ENCODE measurements around the gene PLPP3. TPM values are rescaled to one million over a fixed set of nuclear protein-coding genes. Genes with fewer than 3 reads are reported as not detected.

Gene PLPP3
- total and polyA plus RNA-seq, 9 of the 15 experiments (the other 6 are each of a cell fraction or from before 2014, with no cell fraction given) = 0.07 to 0.54 (median 0.20) TPM

DNA sequence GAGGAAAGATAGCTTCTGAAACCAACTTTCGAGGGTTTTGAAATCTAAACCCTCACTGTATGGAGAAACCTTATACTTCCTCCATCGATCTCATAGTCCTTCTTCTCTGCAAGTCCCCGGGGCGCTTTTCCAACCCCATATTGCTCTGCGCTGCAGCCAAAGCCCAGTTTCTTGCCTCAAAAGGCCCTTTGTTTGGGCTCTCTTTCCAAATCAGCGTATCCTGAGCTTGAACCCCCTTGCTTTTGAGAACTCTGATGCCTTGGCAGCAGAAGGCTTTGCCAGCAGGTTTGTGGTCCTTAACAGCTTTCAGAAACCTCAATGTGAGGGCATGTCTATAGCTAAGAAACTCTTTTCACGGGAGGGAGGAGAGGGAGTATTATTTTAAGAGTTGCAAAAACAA is 21.6 kb downstream of the PLPP3 start:
- FAIRE-seq = no peak
- no peak overlapping the region for H3K4me2 ChIP-seq (ENCODE audit: insufficient read depth, low read length)
- no peak for DNase-seq (ENCODE audit: extremely low read depth in 1 of 4, low spot score in 3 of 4)
- POLR2A ChIA-PET = interaction anchor here (1.2 kb wide), 1 partner anchor 11 kb away, joined by 3 read pairs; no protein-coding TSS in a partner anchor
- H3K9ac ChIP-seq (ENCODE audit: insufficient read depth in 1 of 2, low read depth in 2 of 2, low read length in 2 of 2) = no peak overlapping the region
- ATAC-seq = no peak
- peaks cover 0 to 6% of the 10 kb centered on the region in 2 experiments; a peak in 1 of 5 replicates for H3K27me3 ChIP-seq (ENCODE audit: control insufficient read depth in 2 of 2, insufficient read depth in 2 of 2, low read length in 2 of 2)
- in situ Hi-C loops (cut with MboI) = no loop called here
- no peaks in the 10 kb centered on the region for H4K20me1 ChIP-seq (replicated peaks; ENCODE audit: control insufficient read depth, insufficient read depth, low read length)
- CTCF ChIA-PET (ENCODE audit: low intra/inter-chr PET ratio) = no interaction called here
- TF ChIP-seq PTBP1 (IDR thresholded peaks at IDR 0.05; ENCODE audit: low read depth, low read length) (no peak), ARID2 (IDR thresholded peaks at IDR 0.05) (no peak), MXI1 (IDR thresholded peaks at IDR 0.05; ENCODE audit: low read depth, low read length) (no peak), NFIC (IDR thresholded peaks at IDR 0.05) (no peak), MAFF (IDR thresholded peaks at IDR 0.05; ENCODE audit: low read length) (no peak), SPI1 (IDR thresholded peaks at IDR 0.05; ENCODE audit: borderline replicate concordance, low read depth, low read length) (no peak), RBM17 (IDR thresholded peaks at IDR 0.05; ENCODE audit: borderline replicate concordance, low read depth, low read length) (no peak), SRF (CRISPR knock-in tag; IDR thresholded peaks at IDR 0.05) (no peak), ZNF134 (CRISPR knock-in tag; conservative IDR thresholded peaks at IDR 0.05) (no peak), ELF1 (tag; IDR thresholded peaks at IDR 0.05) (no peak), SMC3 (conservative IDR thresholded peaks at IDR 0.05; ENCODE audit: insufficient read depth, low read depth, low read length) (no peak), ZNF239 (CRISPR knock-in tag; IDR thresholded peaks at IDR 0.05) (no peak), SMARCA4 (IDR thresholded peaks at IDR 0.05) (no peak), ILF3 (IDR thresholded peaks at IDR 0.05; ENCODE audit: borderline replicate concordance) (no peak), TAF15 (IDR thresholded peaks at IDR 0.05; ENCODE audit: low read depth, low read length) (no peak), RBM15 (IDR thresholded peaks at IDR 0.05; ENCODE audit: insufficient read depth, low read length) (no peak), MYC (IDR thresholded peaks at IDR 0.05; ENCODE audit: low read depth, low read length) (no peak), MYC (CRISPR knock-in tag; IDR thresholded peaks at IDR 0.05; ENCODE audit: borderline replicate concordance, low read depth) (no peak)
- TF ChIP-seq, protein P1, sequence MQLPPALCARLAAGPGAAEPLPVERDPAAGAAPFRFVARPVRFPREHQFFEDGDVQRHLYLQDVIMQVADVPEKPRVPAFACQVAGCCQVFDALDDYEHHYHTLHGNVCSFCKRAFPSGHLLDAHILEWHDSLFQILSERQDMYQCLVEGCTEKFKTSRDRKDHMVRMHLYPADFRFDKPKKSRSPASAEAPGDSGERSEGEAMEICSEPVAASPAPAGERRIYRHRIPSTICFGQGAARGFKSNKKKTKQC (CRISPR knock-in tag; IDR thresholded peaks at IDR 0.05) = no peak
- TF ChIP-seq, protein P2, sequence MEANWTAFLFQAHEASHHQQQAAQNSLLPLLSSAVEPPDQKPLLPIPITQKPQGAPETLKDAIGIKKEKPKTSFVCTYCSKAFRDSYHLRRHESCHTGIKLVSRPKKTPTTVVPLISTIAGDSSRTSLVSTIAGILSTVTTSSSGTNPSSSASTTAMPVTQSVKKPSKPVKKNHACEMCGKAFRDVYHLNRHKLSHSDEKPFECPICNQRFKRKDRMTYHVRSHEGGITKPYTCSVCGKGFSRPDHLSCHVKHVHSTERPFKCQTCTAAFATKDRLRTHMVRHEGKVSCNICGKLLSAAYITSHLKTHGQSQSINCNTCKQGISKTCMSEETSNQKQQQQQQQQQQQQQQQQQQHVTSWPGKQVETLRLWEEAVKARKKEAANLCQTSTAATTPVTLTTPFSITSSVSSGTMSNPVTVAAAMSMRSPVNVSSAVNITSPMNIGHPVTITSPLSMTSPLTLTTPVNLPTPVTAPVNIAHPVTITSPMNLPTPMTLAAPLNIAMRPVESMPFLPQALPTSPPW (CRISPR knock-in tag; IDR thresholded peaks at IDR 0.05) = no peak
- TF ChIP-seq, protein P3, sequence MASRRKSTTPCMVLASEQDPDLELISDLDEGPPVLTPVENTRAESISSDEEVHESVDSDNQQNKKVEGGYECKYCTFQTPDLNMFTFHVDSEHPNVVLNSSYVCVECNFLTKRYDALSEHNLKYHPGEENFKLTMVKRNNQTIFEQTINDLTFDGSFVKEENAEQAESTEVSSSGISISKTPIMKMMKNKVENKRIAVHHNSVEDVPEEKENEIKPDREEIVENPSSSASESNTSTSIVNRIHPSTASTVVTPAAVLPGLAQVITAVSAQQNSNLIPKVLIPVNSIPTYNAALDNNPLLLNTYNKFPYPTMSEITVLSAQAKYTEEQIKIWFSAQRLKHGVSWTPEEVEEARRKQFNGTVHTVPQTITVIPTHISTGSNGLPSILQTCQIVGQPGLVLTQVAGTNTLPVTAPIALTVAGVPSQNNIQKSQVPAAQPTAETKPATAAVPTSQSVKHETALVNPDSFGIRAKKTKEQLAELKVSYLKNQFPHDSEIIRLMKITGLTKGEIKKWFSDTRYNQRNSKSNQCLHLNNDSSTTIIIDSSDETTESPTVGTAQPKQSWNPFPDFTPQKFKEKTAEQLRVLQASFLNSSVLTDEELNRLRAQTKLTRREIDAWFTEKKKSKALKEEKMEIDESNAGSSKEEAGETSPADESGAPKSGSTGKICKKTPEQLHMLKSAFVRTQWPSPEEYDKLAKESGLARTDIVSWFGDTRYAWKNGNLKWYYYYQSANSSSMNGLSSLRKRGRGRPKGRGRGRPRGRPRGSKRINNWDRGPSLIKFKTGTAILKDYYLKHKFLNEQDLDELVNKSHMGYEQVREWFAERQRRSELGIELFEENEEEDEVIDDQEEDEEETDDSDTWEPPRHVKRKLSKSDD (conservative IDR thresholded peaks at IDR 0.05; ENCODE audit: low read length) = no peak
- H3K4me1 ChIP-seq (replicated peaks in 1 of 2; ENCODE audit: control insufficient read depth in 2 of 2, insufficient read depth in 2 of 2, low read length in 2 of 2) = no peaks in the 10 kb centered on the region
- H2AFZ ChIP-seq (ENCODE audit: low read depth, low read length) = no peak overlapping the region
- no peak overlapping the region for H3K27ac ChIP-seq (ENCODE audit: extremely low read depth, low read depth, low read length)
- WGBS (ENCODE audit: insufficient coverage, low coverage, missing lambda C conversion rate) = 0% methylated on average over 7 of the region's 7 CpGs
- H3K36me3 ChIP-seq (ENCODE audit: control insufficient read depth, insufficient read depth, low read length) = no peaks in the 10 kb centered on the region
- H3K9me1 ChIP-seq (ENCODE audit: control insufficient read depth, insufficient read depth, low read length) = no peaks in the 10 kb centered on the region
- no peaks in the 10 kb centered on the region for H3K79me2 ChIP-seq (ENCODE audit: control insufficient read depth, insufficient read depth, low read length)
- no TSS peak for BruUV-seq (replicated peaks)
- H3K9me3 ChIP-seq (replicated peaks; ENCODE audit: control insufficient read depth, insufficient read depth, low read depth, low read length) = no peaks in the 10 kb centered on the region
- intact Hi-C loops (cut with micrococcal nuclease) = no loop called here
- H3K4me3 ChIP-seq = no peak overlapping the region
